ENCODE data around the gene RABGAP1L. TPM values are rescaled to one million over a fixed set of nuclear protein-coding genes. Genes with fewer than 3 reads are reported as not detected.

The RABGAP1L gene
- polyA plus RNA-seq, 3 donors = 35.2 to 75.3 (median 63.3) TPM

DNA sequence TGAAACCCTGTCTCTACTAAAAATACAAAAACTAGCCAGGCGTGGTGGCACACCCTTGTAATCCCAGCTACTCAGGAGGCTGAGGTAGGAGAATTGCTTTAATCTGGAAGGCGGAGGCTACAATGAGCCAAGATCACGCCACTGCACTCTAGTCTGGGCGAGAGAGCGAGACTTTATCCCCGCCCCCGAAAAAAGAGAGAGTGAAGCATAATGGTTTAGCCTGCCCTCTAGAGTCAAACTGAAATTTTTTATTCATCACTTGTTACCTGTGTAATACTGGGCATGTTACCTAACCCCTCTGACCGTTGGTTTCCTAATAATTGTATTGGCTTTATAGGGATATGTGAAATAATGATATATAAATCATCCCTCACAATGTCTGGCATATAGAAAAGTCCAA lies 307.3 kb downstream of the RABGAP1L start:
- Mint-ChIP-seq H3K27ac (no peak overlapping the region), H3K4me3 (no peak overlapping the region), H3K4me1 (no peaks in the 10 kb centered on the region), H3K27me3 (ENCODE audit: low read depth in 3 of 3) (peaks cover 0 to 4% (median 0%) of the 10 kb centered on the region in 3 donors), H3K9me3 (peaks cover 0 to 4% (median 0%) of the 10 kb centered on the region in 7 donors), H3K36me3 (peaks cover 0 to 3% of the 10 kb centered on the region in 2 donors)
- Histone ChIP-seq H4K20me1 (ENCODE audit: insufficient read depth, low read length) (no peaks in the 10 kb centered on the region), H3K4me2 (replicated peaks; ENCODE audit: extremely low read depth, low read length, poor library complexity, severe bottlenecking) (no peak overlapping the region), H3K79me2 (ENCODE audit: insufficient read depth, low read length) (no peaks in the 10 kb centered on the region), H3K4me1 (ENCODE audit: control insufficient read depth in 1 of 2, insufficient read depth in 2 of 2, low read length in 2 of 2) (no peaks in the 10 kb centered on the region), H2AFZ (ENCODE audit: insufficient read depth, low read depth, low read length, poor library complexity, severe bottlenecking) (no peak overlapping the region), H3K9ac (ENCODE audit: insufficient read depth, low read length, poor library complexity, severe bottlenecking) (no peak overlapping the region), H3K4me3 (replicated peaks in 1 of 3; ENCODE audit: low read depth in 2 of 3, low read length in 3 of 3) (no peak overlapping the region), H3K27me3 (ENCODE audit: control insufficient read depth in 2 of 2, insufficient read depth in 2 of 2, low read length in 2 of 2) (no peaks in the 10 kb centered on the region), H3K9me3 (replicated peaks in 1 of 2; ENCODE audit: control insufficient read depth in 1 of 2, insufficient read depth in 1 of 2, low read length in 2 of 2) (no peaks in the 10 kb centered on the region), H3K27ac (ENCODE audit: low read depth in 1 of 2, low read length in 2 of 2) (no peak overlapping the region), H3K36me3 (replicated peaks in 1 of 2; ENCODE audit: control insufficient read depth in 1 of 2, insufficient read depth in 2 of 2, low read length in 2 of 2) (no peaks in the 10 kb centered on the region)
- TF ChIP-seq, protein P1, sequence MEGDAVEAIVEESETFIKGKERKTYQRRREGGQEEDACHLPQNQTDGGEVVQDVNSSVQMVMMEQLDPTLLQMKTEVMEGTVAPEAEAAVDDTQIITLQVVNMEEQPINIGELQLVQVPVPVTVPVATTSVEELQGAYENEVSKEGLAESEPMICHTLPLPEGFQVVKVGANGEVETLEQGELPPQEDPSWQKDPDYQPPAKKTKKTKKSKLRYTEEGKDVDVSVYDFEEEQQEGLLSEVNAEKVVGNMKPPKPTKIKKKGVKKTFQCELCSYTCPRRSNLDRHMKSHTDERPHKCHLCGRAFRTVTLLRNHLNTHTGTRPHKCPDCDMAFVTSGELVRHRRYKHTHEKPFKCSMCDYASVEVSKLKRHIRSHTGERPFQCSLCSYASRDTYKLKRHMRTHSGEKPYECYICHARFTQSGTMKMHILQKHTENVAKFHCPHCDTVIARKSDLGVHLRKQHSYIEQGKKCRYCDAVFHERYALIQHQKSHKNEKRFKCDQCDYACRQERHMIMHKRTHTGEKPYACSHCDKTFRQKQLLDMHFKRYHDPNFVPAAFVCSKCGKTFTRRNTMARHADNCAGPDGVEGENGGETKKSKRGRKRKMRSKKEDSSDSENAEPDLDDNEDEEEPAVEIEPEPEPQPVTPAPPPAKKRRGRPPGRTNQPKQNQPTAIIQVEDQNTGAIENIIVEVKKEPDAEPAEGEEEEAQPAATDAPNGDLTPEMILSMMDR (IDR thresholded peaks at IDR 0.05) = no peak
- intact Hi-C loops (cut with micrococcal nuclease) = no loop called here
- WGBS (ENCODE audit: insufficient coverage) = no CpG with 5 or more reads among the region's 8 CpGs
- no peak for DNase-seq

DNA sequence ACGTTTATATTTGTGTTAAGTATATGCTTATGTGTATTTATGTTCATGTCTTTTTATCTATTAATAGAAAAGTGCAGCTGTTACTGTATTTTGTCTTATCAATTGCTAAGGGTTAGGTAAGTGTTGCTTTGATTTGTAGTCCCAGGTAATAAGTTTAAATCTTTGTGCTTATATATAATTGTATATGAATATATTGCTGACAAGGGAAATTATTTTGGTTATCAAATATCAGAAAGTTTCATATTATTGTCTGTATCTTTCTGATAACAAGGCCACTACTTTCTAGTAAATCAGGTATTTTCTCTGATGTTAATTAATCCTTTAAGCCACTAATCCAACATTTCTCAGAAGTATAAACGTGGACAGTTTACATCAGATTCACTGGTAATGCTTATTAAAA lies 309.7 kb downstream of the RABGAP1L start:
- H3K4me1 Mint-ChIP-seq = no peaks in the 10 kb centered on the region
- intact Hi-C loops (cut with micrococcal nuclease) = no loop called here
- Histone ChIP-seq H3K79me2 (ENCODE audit: insufficient read depth, low read length) (no peaks in the 10 kb centered on the region), H2AFZ (ENCODE audit: insufficient read depth, low read depth, low read length, poor library complexity, severe bottlenecking) (no peak overlapping the region), H4K20me1 (ENCODE audit: insufficient read depth, low read length) (no peaks in the 10 kb centered on the region), H3K4me1 (ENCODE audit: control insufficient read depth in 1 of 2, insufficient read depth in 2 of 2, low read length in 2 of 2) (no peaks in the 10 kb centered on the region), H3K27me3 (ENCODE audit: control insufficient read depth in 2 of 2, insufficient read depth in 2 of 2, low read length in 2 of 2) (no peaks in the 10 kb centered on the region), H3K4me2 (replicated peaks; ENCODE audit: extremely low read depth, low read length, poor library complexity, severe bottlenecking) (no peak overlapping the region), H3K9me3 (replicated peaks in 1 of 2; ENCODE audit: control insufficient read depth in 1 of 2, insufficient read depth in 1 of 2, low read length in 2 of 2) (no peaks in the 10 kb centered on the region), H3K4me3 (replicated peaks in 1 of 3; ENCODE audit: low read depth in 2 of 3, low read length in 3 of 3) (no peak overlapping the region), H3K9ac (ENCODE audit: insufficient read depth, low read length, poor library complexity, severe bottlenecking) (no peak overlapping the region), H3K36me3 (replicated peaks in 1 of 2; ENCODE audit: control insufficient read depth in 1 of 2, insufficient read depth in 2 of 2, low read length in 2 of 2) (no peaks in the 10 kb centered on the region), H3K27ac (ENCODE audit: low read depth in 1 of 2, low read length in 2 of 2) (no peak overlapping the region)
- H3K27ac Mint-ChIP-seq = no peak overlapping the region
- TF ChIP-seq, protein P1 (IDR thresholded peaks at IDR 0.05) = no peak
- DNase-seq = no peak
- H3K4me3 Mint-ChIP-seq = no peak overlapping the region
- H3K27me3 Mint-ChIP-seq (ENCODE audit: low read depth in 3 of 3) = peaks cover 0 to 4% (median 0%) of the 10 kb centered on the region in 3 donors
- H3K9me3 Mint-ChIP-seq = no peaks in the 10 kb centered on the region
- WGBS (ENCODE audit: insufficient coverage) = no CpG with 5 or more reads among the region's 2 CpGs
- peaks cover 0 to 3% of the 10 kb centered on the region in 2 donors for H3K36me3 Mint-ChIP-seq

Data from CD14-positive monocyte (primary cell).